Measurements from ENCODE around the gene SLC35D1.

The SLC35D1 gene

GRCh38 chr1:67031859-67032247 is 22.1 kb downstream of the SLC35D1 start:
- TF ChIP-seq CTCF (conservative IDR thresholded peaks at IDR 0.05; ENCODE audit: control insufficient read depth, insufficient read depth, low read depth, low read length), result no peak
- H3K4me3 ChIP-seq (ENCODE audit: control insufficient read depth, low read depth, low read length), result no peak overlapping the region
- no peak for DNase-seq (ENCODE audit: low read depth)

GRCh38 chr1:67031121-67031858 is 22.7 kb downstream of the SLC35D1 start:
- DNase-seq (ENCODE audit: low read depth), result no peak
- H3K4me3 ChIP-seq (ENCODE audit: control insufficient read depth, low read depth, low read length), result no peak overlapping the region
- TF ChIP-seq CTCF (conservative IDR thresholded peaks at IDR 0.05; ENCODE audit: control insufficient read depth, insufficient read depth, low read depth, low read length), result no peak

GRCh38 chr1:67029472-67029871 is 24.5 kb downstream of the SLC35D1 start:
- no peak overlapping the region for H3K4me3 ChIP-seq (ENCODE audit: control insufficient read depth, low read depth, low read length)
- no peak for DNase-seq (ENCODE audit: low read depth)
- no peak for TF ChIP-seq CTCF (conservative IDR thresholded peaks at IDR 0.05; ENCODE audit: control insufficient read depth, insufficient read depth, low read depth, low read length)

GRCh38 chr1:67020765-67021164 is 33.2 kb downstream of the SLC35D1 start:
- no peak for TF ChIP-seq CTCF (conservative IDR thresholded peaks at IDR 0.05; ENCODE audit: control insufficient read depth, insufficient read depth, low read depth, low read length)
- DNase-seq (ENCODE audit: low read depth), result no peak
- no peak overlapping the region for H3K4me3 ChIP-seq (ENCODE audit: control insufficient read depth, low read depth, low read length)

GRCh38 chr1:67020304-67020703 is 33.6 kb downstream of the SLC35D1 start:
- no peak overlapping the region for H3K4me3 ChIP-seq (ENCODE audit: control insufficient read depth, low read depth, low read length)
- DNase-seq (ENCODE audit: low read depth), result peak; percentile 56
- TF ChIP-seq CTCF (conservative IDR thresholded peaks at IDR 0.05; ENCODE audit: control insufficient read depth, insufficient read depth, low read depth, low read length), result no peak

GRCh38 chr1:67019600-67020136 is 34.3 kb downstream of the SLC35D1 start:
- DNase-seq (ENCODE audit: low read depth), result peak; percentile 45
- no peak overlapping the region for H3K4me3 ChIP-seq (ENCODE audit: control insufficient read depth, low read depth, low read length)
- no peak for TF ChIP-seq CTCF (conservative IDR thresholded peaks at IDR 0.05; ENCODE audit: control insufficient read depth, insufficient read depth, low read depth, low read length)
